IPS-18c (cell line): ENCODE measurements around the gene EPAS1.

Experiments
- H3K4me3 ChIP-seq: 2 replicates; pipeline ENCODE4 v1.7.0; 2013; ENCODE audit warnings: low read depth, mild to moderate bottlenecking, low read length, moderate library complexity; ENCODE audit not compliant: insufficient read depth
- H3K9me3 ChIP-seq: one replicate; pipeline ENCODE4 v1.6.1; 2013; ENCODE audit warnings: mild to moderate bottlenecking, low read length, moderate library complexity; ENCODE audit not compliant: control insufficient read depth, insufficient read depth

Gene EPAS1

GRCh38 chr2:46328829-46329228 lies 31.6 kb downstream of the EPAS1 start:
- Histone ChIP-seq H3K4me3 (no peak overlapping the region), H3K9me3 (no peaks in the 10 kb centered on the region)

DNA sequence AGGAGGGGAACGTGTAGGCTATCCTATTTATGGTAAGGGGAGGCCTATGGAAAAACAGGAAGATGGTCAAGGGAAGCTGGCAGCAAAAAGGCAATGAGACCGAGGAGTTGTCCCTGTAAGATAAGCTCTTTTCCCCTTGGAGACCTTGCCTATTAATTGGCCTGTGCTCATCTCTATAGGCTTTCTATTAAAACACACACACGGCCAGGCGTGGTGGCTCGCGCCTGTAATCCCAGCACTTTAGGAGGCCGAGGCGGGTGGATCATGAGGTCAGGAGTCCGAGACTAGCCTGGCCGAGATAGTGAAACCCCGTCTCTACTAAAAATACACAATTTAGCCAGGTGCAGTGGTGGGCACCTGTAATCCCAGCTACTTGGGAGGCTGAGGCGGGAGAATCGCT lies 32.1 kb downstream of the EPAS1 start:
- H3K9me3 ChIP-seq: no peaks in the 10 kb centered on the region
- no peak overlapping the region for H3K4me3 ChIP-seq

- Histone ChIP-seq H3K9me3 (no peaks in the 10 kb centered on the region), H3K4me3 (no peak overlapping the region)
These were observed 32.9 kb downstream of the EPAS1 start for GRCh38 chr2:46329803-46330775.

- Histone ChIP-seq H3K9me3 (no peaks in the 10 kb centered on the region), H3K4me3 (no peak overlapping the region)
These were observed 34.0 kb downstream of the EPAS1 start for GRCh38 chr2:46331109-46331766.

- Histone ChIP-seq H3K9me3 (no peaks in the 10 kb centered on the region), H3K4me3 (no peak overlapping the region)
These were observed 35.6 kb downstream of the EPAS1 start for GRCh38 chr2:46332686-46333281.

GRCh38 chr2:46333912-46334311 lies 36.7 kb downstream of the EPAS1 start:
- H3K9me3 ChIP-seq: no peaks in the 10 kb centered on the region
- H3K4me3 ChIP-seq: no peak overlapping the region

DNA sequence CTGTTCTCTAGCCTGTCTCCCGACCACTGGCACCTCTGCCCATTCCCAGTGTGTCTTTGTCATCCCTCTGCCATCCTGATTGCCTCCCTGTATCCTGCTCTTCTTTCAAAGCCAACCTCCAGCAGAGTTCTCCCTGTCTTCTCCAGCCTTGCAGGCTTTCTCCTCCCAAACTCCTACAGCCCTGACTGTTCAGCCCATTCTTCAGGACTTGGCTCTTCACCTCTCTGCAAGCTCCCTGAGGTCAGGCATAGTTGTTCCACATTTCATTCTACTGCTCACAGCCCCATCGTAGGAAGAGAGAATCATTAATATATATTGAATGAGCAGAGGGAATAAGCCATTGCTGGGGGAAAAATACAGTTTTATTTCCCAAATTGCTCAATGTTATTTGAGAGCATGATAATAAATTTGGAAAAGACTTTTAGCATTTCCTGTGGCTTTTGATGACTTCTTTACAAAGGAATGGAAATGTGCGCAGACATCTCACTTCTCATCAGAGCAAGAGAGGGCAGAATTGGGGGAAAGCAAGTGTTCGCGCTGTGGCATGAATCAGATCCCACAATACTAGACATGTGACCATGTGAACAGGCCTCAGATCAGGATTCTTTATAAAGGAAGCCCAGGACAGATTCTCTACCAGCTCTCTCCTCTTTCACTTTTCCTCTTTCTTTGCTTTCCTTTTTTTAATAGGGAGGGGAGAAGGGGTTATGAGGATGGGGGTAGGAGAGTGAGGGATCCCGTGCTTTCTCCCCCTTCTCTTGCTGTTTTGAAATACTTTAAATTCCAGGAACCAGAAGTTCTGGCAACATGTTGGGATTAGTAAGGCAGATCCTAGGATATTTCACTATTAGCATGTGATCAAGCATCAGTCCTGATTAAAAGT lies 37.4 kb downstream of the EPAS1 start:
- Histone ChIP-seq H3K4me3 (no peak overlapping the region), H3K9me3 (no peaks in the 10 kb centered on the region)

- H3K4me3 ChIP-seq: 0 out of 2 replicates have a peak overlapping the region, but pooled peaks have one; percentile 5
- no peaks in the 10 kb centered on the region for H3K9me3 ChIP-seq
These were observed 38.4 kb downstream of the EPAS1 start for GRCh38 chr2:46335391-46336282.

DNA sequence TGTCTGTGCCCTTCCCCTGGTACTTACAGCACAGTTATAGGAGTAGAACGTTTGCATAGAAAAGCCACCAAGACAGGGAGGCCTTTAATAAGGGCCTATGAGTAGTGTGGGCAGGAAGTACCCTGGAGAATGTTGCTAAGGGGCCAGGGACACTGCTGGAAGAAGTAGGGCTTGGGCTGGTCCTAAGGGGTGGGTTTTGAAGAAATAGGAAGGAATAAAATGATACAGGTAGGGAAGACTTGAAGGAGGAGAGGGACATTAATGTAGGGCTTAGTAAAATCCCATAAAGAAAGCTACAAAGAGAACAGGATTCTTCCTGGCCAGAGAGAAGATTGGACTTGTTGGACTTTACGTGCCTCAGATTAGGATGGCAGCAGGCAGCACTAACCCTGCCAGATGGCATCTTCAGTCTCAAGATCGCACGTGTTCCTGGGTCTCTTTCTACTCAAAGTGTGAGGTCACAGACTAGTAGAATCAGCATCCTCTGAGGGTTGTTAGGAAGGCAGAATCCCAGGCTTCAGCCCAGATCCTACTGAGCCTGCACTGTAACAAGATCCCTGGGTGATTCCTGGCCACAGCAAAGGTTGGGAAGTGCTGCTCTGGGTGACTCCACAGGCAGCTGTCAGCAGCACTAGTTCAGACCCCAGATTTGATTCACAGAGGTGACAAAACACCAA lies 39.2 kb downstream of the EPAS1 start:
- no peaks in the 10 kb centered on the region for H3K9me3 ChIP-seq
- H3K4me3 ChIP-seq: no peak overlapping the region

GRCh38 chr2:46337208-46337994 lies 40.2 kb downstream of the EPAS1 start:
- Histone ChIP-seq H3K4me3 (no peak overlapping the region), H3K9me3 (peaks cover 2% of the 10 kb centered on the region)

DNA sequence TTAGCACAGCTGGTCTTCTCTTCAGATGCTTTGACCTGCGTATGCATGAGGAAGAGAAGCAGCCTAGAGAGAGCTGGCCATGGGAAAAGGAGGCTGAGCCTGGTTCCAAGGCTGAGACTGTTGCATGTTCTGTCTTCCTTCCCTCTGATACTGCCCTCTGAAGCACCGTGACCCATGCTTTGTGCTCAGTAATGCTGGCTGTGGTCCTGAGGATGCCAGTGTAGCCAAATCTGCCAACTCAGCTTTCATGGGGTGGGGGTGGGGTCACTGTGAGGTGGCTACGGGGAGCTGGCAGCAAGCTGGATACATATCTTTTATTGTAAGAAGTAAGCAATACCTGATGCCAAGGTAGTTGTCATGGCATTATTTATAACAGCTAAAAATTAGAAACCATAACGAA lies 41.5 kb downstream of the EPAS1 start:
- H3K4me3 ChIP-seq: no peak overlapping the region
- peaks cover 2% of the 10 kb centered on the region for H3K9me3 ChIP-seq

GRCh38 chr2:46339200-46339599 lies 42.0 kb downstream of the EPAS1 start:
- Histone ChIP-seq H3K9me3 (peaks cover 2% of the 10 kb centered on the region), H3K4me3 (no peak overlapping the region)

- Histone ChIP-seq H3K9me3 (peaks cover 2% of the 10 kb centered on the region), H3K4me3 (no peak overlapping the region)
These were observed 42.7 kb downstream of the EPAS1 start for GRCh38 chr2:46339676-46340459.

DNA sequence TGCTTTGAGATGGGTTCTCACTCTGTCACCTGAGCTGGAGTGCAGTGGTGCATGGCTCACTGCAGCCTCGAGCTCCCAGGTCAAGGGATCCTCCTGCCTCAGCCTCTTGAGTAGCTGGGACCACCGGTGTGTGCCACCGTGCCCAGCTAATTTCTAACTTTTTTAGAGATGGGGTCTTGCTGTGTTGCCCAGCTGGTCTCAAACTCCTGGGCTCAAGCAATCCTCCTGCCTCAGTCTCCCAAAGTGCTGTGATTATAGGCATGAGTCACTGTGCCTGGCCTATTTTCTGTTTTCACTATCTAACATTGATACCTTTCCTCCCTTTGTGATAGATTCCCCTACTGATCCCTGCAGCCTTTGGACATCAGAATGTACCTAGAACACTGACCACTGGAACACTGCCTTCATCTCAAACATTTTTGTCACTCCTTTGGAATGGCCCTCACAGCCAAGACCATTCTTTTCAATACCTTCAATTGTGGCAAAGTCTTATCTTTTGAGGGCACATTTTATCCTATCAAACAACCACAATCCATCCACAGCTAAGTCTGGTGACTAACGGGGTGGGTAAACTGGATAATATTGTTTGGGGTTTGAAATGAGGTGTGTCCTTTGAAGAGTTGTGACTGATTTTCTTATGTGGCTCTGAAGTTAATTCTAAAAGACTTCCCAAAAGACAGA lies 43.7 kb downstream of the EPAS1 start:
- Histone ChIP-seq H3K4me3 (no peak overlapping the region), H3K9me3 (peaks cover 2% of the 10 kb centered on the region)
